22Rv1 (cell line): Measurements from ENCODE around the gene CLASP2.

ENCODE experiments used
- H3K27ac ChIP-seq: fragments of 450-650 bp; 2 replicates; pipeline ENCODE4 v1.5.1; 2017
- ZFX ChIP-seq: fragments of 450-650 bp; IDR thresholded peaks from 2 replicates; pipeline ENCODE4 v1.6.1; 2017; ENCODE audit warnings: antibody characterized with exemption, borderline replicate concordance
- TF ChIP-seq, protein P1 (sequence below): fragments of 450-650 bp; IDR thresholded peaks from 2 replicates; pipeline ENCODE4 v1.5.1; 2017; ENCODE audit warnings: mild to moderate bottlenecking

The CLASP2 gene

DNA sequence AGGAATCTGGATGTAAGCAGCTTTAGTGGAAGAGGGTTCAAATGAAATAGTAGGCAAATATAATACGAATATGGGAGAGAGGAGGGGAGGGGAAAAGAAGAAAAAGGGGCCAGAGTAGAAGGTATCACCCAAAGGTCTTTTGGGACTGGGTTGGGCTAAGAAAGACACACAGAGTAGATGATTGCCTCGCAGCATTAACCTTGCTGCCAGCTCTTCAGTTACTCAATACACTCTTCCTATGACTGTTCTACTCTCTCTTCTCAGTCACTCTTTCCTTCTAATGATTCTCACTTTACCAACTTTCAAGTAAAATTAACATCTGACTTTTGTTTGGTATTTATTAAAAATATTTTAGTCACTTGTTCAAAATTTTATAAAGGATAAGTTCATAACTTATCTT, 52.8 kb downstream of the CLASP2 start:
- H3K27ac ChIP-seq: no peak overlapping the region
- TF ChIP-seq ZFX: no peak
- TF ChIP-seq, protein P1, sequence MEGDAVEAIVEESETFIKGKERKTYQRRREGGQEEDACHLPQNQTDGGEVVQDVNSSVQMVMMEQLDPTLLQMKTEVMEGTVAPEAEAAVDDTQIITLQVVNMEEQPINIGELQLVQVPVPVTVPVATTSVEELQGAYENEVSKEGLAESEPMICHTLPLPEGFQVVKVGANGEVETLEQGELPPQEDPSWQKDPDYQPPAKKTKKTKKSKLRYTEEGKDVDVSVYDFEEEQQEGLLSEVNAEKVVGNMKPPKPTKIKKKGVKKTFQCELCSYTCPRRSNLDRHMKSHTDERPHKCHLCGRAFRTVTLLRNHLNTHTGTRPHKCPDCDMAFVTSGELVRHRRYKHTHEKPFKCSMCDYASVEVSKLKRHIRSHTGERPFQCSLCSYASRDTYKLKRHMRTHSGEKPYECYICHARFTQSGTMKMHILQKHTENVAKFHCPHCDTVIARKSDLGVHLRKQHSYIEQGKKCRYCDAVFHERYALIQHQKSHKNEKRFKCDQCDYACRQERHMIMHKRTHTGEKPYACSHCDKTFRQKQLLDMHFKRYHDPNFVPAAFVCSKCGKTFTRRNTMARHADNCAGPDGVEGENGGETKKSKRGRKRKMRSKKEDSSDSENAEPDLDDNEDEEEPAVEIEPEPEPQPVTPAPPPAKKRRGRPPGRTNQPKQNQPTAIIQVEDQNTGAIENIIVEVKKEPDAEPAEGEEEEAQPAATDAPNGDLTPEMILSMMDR: no peak

DNA sequence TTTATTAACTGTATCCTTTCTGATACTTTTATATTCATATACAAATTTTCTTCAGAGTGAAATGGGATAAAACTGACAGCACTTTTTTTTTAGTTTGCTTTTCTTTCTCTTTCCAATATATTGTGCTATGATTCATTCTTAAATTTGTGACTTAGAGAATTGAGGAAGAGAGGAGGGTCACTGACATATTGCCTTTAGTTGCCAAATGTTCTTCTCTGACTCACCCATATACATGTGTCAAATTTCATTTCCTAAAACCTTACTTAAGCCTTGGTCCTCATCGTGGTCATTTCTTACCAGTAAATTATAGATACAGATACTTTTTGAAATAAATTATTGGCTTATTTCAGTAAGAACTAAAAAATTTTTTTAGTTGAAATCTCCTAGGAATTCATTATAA, 53.9 kb downstream of the CLASP2 start:
- TF ChIP-seq, protein P1: no peak
- TF ChIP-seq ZFX: no peak
- no peak overlapping the region for H3K27ac ChIP-seq

DNA sequence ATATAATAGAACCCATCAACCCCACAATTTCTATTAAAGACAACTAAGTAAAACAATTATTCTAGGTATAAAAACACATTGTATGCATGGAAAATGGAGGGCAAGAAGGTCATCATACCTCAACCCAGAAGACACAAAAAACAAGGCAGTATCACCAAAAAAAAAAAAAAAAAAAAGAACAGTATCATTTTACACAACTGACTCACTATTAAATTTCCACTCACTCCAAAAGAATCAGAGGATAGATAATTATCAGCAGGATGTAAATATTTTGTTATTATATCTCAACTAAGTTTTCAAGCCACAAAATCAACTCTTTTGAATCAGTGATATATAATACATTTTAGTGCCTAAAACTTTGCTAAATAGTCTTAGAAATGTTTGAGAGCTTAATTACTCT, 55.0 kb downstream of the CLASP2 start:
- TF ChIP-seq ZFX: no peak
- TF ChIP-seq, protein P1: no peak
- H3K27ac ChIP-seq: no peak overlapping the region

DNA sequence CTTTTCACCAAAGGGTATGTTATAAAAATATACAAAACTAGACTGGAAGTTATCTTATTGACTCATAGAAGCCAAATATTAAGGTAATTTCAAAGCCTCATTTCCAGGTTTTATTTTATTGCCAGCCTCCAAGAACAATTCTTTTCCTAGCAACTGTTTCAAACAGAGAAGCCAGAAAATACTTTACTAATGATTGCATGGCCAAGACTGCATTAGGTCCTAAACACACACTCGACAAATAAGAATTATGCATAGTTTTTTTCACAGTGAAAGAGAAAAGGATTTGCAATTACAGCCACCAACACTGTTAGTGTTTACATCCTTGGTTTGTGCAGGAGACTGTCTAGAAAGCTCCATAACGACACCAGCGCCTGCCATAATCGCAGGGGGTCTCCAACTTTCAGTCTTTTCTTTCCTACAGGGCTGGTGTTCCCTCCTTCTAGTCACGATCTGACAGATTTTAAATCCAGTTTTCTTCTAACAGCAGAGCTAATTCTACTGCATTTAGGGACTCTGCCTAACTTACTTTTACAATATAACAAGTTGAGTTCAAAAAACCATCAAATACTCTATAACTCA, 58.1 kb downstream of the CLASP2 start:
- no peak overlapping the region for H3K27ac ChIP-seq
- no peak for TF ChIP-seq ZFX
- TF ChIP-seq, protein P1: no peak

DNA sequence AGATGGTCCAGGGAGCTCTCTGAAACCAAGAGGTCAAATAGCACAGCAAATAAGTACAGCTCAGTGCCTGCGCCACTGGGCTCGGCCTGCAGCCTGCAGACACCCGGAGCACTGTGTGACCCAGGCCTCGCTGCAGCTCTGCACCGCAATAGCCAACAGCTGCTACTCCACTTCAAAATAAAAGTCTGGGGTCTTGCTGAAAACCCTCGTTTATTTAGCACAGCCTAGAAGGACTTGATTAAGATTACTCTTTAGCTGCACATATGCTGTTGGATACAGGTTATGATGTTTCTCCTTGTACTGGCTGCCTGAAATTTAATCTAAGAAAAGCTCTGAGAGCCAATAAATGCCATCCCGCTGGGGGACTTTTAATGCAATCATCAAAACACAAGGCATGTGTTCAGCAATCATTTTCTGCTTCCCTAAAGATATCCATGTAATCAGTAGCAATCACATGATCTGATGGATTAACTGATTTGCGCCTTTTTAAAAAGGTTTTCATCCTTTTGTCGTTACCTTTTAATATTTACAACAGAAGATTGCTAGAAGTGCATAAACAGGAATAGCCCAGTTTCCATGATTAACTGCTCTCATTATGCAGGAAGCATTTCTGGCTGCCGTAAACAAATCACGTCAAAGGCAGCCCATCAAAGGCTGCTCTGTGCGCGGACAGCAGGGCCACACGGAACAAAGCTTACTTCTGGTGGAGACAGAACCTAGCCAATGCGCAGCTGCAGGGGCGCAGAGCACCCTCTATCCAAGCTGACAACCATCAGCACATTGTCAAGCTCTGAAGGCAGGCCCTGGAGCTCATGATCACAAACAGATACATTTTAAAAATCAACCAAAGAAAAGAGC, 58.8 kb downstream of the CLASP2 start:
- TF ChIP-seq ZFX: no peak
- TF ChIP-seq, protein P1: no peak

DNA sequence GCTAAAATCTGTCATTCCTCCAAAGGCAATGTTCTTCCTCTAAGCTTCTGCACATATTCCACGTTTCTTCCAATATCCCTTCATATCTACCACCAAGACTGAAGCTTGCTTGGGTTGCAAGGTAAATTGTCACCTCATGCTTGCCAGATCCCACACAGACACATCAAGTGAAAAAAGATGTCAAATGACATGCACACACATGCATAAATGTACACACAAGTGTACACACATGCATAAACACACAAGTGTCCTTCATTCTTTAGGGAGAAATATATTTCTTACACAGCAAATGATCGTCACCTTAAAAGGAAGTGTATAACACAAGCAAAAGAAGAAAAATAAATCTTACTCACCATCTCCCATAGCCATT, 59.4 kb downstream of the CLASP2 start:
- H3K27ac ChIP-seq: no peak overlapping the region
- TF ChIP-seq ZFX: no peak
- TF ChIP-seq, protein P1: no peak

More for the DNA sequence above, 58.8 kb downstream of the CLASP2 start:
- H3K27ac ChIP-seq: no peak overlapping the region

DNA sequence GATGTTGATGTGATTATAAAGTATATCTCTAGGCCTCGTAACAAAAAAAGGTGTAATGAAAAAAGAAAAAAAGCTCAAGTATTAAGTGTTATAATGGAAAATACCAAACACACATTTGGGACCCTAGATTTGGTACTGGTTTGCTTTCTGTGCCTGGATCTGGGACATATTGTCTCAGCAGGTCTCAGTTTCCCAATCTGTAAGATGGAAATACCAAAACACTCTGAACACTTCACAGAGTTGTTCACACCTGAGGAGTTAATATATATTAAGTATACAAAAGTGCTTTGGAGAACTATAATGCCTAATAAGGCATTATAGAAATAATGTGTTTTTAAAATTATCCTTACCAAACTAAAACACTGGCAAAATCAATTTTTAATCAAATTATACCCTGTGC, 60.0 kb downstream of the CLASP2 start:
- H3K27ac ChIP-seq: no peak overlapping the region
- TF ChIP-seq, protein P1: no peak
- no peak for TF ChIP-seq ZFX
